H1 (cell line): ENCODE data around the gene PTPRJ. TPM values are rescaled to one million over a fixed set of nuclear protein-coding genes. Genes with fewer than 3 reads are reported as not detected.

Source experiments
- EP300 ChIP-seq, 2 experiments: IDR thresholded peaks; 1 replicate in 1 of 2; 2 replicates in 1 of 2; pipeline ENCODE4 v1.6.1; 2011 to 2012; ENCODE audit warnings: low read depth in 2 of 2, low read length in 2 of 2, mild to moderate bottlenecking in 2 of 2, borderline replicate concordance in 1 of 2, inconsistent platforms in 1 of 2, moderate library complexity in 1 of 2
- JUN ChIP-seq: IDR thresholded peaks from 2 replicates; pipeline ENCODE4 v1.6.1; 2011; ENCODE audit warnings: low read depth, mild to moderate bottlenecking, improper control_type of control experiment, low read length
- polyA plus RNA-seq, 7 experiments: library from polyadenylated mRNA; depleted of rRNA in 3 of 7; stranded (reverse) in 5 of 7; unstranded in 2 of 7; fragments of >200 nt in 5 of 7; fragments of 200-250 nt in 2 of 7; gene quantifications; 1 replicate in 5 of 7; 2 replicates in 1 of 7; 4 replicates in 1 of 7; pipeline versions ENCODE4 v1.2.1 to v1.2.3, GENCODE V29; 2011 to 2013; ENCODE audit warnings: missing spikeins in 2 of 7, mixed read lengths in 2 of 7
- total RNA-seq: library from RNA; stranded (reverse); fragmentation: NEBNext Ultra II Directional; extraction: Animal tissue kit (Norgen Biotek cat#: 25700); gene quantifications from 2 replicates; pipeline ENCODE4 v1.2.1, GENCODE V29; 2021

PTPRJ gene
- total and polyA plus RNA-seq, 2 of the 8 experiments (the other 6 are each of a cell fraction or from before 2014, with no cell fraction given): 4.4 to 22.6 TPM

GRCh38 chr11:48079596-48079995 lies 99.2 kb downstream of the PTPRJ start (continued):
- TF ChIP-seq EP300 (IDR thresholded peaks at IDR 0.05; ENCODE audit: borderline replicate concordance in 1 of 2, low read depth in 2 of 2, low read length in 2 of 2) (no peak), JUN (no peak)
